Astrocyte of the hippocampus (primary cell): ENCODE measurements around the gene CBX8.

Source experiments
- DNase-seq: peaks from one replicate; pipeline ENCODE4 v3.0.0; 2011; ENCODE audit warnings: low read depth, low spot score

Gene CBX8

DNA sequence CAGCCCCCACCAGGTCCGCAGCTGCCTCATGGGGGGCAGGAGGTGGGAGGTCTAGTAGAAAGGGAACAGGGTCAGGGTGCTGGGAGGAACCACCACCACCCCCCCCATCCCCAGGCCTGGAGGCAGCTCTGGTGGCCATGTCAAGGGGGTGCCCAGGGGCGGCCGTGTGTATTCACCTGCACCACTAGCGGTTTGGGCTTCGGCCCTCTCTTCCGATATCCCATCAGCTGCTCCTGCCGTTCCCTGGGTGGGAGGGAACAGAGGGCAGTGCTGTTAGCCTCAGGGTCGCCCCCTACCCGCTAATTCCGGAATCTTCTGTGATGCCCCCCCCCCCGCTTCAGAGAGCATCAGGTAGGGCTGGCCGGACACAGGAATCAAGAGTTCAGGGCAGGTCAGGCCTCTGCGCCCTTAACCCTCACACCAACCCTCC is 38.6 kb upstream of the CBX8 start:
- DNase-seq = no peak

- DNase-seq = peak; percentile 38
These were observed 37.9 kb upstream of the CBX8 start for GRCh38 chr17:79834565-79835469.

- no peak for DNase-seq
These were observed 37.1 kb upstream of the CBX8 start for GRCh38 chr17:79833744-79834564.

DNA sequence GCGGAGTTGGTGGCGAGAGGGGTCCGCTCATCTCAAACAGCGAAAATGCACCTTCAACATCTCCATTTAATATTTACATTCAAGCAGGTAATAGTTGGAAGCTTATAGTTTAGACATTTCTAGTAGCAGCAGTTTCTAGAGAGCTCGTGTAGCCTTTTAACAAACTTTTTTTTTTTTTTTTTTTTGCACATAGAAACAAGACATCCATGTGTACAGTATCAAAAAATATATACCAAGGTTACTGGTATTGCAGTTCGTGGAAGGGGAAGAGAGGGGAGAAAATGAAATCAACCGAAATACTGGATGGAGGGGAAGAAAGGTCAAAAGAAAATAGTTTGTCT is 36.2 kb upstream of the CBX8 start:
- no peak for DNase-seq

DNA sequence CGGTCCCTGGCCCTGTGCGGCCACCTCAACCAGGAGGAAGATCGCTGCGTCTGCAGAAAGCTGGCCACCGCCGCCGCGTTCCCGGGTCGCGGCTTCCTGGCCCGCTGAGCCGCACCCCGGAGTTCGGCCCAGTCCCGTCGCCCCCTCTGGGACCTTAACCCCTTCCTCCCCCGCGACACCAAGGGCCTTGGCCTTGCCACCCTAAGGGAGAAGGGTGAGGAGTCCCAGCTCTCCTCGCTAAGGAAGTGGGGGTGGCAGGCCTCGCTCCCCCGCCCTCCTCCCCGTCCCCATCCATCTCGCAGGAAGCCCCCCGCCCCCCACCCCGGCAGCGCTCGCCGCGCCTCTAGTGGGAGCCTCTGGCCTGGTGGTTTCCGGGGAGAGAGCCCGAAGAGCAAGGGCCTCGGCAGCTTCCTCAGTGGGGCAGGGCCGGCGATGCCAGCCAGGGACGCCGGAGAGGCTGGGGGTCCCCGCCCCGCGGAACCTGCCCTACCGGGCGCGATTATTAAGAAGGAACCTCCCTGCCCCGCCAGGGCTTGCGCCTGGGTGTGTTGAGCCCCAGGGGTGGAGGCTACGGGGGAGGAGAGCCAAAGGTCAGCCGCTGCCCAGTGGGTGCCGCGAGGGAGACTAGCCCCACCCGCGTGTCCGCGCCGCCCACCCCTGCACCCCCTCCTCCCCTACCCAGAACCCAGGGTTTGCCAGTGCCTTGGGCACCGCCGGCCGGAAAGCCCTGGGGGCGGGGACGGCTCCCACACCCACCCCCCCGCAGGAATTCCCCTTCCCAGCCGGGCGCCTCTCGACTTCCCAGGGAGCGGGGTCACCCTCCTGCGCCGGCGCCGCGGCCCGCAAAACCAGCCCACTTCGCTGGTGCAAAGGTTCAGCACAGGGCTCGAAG is 35.6 kb upstream of the CBX8 start:
- peak; percentile 70 for DNase-seq

- DNase-seq = peak; percentile 62
These were observed 34.7 kb upstream of the CBX8 start for GRCh38 chr17:79831265-79832217.

- DNase-seq = no peak
These were observed 33.9 kb upstream of the CBX8 start for GRCh38 chr17:79830763-79831264.

DNA sequence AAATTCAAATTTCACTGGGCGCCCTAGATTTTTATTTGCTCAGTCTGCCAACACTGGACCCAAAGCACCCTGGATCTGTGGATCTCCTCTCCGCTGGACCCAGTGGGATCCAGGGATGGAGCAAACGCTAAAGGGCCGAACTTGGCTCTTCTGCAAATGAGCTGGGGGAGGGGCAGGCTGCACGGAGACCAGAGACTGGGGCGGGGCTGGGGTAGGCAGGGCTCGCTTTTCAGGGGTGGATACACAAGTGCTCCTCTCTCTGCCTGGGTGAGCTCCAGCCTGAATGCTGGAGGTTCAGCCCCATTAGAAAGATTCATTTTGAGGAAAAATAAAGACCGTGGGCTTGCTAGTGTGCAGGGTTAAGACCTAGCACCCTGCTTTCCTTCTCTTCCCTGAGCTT is 33.4 kb upstream of the CBX8 start:
- DNase-seq = no peak

DNA sequence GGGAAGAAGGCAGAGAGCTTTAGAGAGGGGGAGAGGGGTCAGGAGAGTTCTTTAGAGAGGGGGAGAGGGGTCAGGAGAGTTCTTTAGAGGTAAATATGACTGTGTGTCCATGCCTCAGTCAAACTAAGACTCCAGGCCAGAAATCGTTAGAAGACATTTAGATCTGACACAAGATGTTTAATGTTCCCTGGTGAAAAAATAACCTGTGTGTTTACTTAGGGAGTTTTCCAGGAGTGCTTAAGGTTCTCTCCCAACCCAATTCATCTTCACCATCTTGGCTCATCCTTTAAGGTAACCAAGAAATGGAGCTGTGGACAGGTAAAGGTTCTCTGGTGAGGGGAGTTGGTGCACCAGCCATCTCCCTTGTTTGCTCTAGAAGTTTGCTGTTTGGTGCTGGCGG is 32.6 kb upstream of the CBX8 start:
- DNase-seq = no peak

DNA sequence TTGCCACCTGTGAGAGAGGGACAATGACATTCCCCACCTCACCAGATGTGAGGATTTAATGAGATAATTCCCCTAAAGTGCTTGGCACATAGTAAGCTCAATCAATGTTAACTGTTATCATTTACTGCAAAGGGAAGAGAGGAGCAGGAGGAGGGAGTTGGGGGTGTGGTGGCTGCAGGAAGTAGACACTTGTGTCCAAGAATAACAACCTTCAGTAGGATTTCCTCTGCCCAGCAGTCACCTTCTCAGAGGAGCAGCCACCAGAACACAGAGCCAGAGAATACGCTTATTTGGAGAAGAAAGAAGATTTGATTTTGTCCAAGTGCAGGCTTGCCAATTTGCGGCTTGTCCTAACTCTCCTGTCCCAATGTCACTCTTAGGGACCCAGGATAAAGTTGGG is 32.1 kb upstream of the CBX8 start:
- no peak for DNase-seq

- DNase-seq = no peak
These were observed 30.1 kb upstream of the CBX8 start for GRCh38 chr17:79826841-79827578.

DNA sequence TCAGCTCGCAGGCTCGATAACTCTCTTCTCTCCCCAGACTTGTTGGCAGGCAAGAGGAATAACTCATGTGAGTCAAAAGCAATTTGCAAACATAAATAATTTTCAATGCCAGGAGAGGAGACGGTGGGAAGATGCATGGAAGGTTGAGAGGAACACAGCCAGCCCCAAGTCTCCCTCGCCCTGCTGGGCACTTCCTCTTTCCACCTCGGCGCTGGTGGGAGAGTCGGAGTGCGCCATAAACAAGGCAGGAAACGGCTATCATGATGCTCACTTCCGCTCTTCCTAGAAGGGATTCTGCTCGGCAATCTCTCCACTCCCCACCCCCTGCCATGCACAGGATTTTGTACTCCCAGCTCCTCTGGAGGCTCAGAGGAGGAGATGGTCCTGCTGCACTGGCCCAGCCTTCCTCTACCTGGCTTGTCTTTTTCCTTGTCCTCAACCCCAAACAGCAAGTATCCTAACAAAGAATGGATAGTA is 29.4 kb upstream of the CBX8 start:
- no peak for DNase-seq

DNA sequence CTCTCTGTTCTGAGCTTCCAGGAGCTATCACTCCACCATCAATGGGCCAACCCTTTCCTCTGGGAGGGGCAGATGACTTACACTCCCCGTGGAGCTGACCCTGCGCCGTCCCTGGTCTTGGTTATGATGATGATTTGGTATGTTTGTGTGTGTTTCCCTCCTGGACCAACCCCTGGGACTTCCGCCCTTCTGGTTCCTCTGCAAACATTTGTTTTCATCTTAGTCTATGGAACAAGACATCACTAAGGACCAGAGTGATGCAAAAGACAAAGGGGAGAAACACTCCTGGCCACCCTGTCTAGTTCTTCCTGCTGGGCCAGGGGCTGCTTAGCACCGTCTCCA is 28.7 kb upstream of the CBX8 start:
- DNase-seq = no peak

DNA sequence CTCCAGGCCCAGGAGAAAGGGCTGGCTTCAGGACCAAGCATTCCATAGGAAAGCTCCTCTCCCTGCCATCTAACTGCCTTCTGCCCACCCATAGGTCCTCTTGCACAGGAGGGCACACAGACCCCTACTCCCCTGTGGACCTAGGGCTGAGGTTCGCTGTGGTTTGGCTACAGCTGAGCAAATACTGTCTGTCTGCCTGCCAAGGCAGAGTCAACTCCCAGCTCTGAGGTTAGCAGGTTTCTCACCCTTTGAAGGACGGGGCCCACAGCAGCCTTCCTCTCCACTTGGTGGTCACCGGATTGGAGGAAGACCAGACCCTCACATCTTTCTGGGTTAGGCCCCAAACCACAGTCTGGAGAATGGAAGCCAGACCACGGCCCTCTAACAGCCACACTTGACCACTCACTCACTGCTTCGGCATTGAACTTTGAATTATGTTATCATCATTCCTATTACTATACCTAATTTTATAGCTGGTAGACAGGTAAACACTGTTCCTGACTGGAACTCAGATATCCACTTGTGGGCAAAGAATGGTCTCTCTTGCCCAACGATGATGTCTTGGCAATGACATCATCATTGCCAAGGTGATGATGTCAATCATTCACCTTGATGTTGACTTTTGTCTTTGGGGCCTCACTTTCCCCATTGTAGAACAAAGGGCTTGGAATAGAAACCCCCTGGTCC is 28.2 kb upstream of the CBX8 start:
- no peak for DNase-seq

DNA sequence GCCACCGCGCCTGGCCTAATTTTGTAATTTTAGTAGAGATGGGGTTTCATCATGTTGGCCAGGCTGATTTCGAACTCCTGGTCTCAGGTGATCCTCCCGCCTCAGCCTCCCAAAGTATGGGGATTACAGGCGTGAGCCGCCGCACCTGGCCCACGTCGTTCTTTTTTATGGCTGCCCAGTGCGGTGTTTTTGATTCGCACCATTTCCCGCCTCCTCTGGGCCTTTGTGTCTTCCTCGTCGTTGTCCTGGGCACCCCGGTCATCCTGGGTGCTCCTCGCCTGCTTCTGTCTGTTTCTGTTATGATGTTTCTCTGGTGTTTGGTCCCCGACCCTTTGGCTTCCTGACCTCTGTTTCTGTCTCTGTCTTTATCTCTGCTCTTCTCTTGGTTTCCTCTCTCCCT is 27.4 kb upstream of the CBX8 start:
- no peak for DNase-seq

DNA sequence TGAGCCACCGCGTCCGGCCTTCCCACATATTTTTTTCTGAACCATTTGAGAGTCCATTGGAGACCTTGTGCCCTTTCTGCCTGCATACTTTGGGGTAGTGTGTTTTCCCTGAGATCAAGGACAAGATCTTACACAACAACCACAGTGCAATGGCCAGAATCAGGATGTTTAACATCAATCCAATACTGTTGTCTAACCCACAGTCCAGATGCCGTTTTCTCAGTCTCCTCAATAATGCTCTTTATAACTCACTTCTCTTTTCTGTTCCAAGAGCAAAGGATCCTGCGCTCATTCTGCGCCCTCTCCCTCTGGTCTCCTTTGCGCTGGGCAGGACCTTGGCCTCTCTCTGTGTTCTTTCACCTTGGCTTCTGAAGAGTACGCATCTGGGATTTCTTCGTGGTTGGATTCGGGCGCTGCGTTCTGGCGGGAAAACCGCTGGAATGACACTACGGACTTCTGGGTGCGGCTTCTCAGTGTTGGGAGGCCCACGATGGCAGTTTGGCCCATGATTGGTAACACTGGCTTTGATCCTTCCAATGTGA is 25.8 kb upstream of the CBX8 start:
- DNase-seq = no peak

GRCh38 chr17:79821331-79822095 is 24.6 kb upstream of the CBX8 start:
- no peak for DNase-seq

GRCh38 chr17:79820959-79821330 is 24.1 kb upstream of the CBX8 start:
- no peak for DNase-seq
